SK-N-SH (cell line): ENCODE measurements around the gene CDX1.

Experiments
- EP300 ChIP-seq, 2 experiments: IDR thresholded peaks; 2 replicates each; pipeline versions ENCODE4 v1.4.0 to v1.6.1; 2012; ENCODE audit warnings: borderline replicate concordance in 1 of 2, low read depth in 1 of 2, low read length in 1 of 2
- FOXM1 ChIP-seq: IDR thresholded peaks from 2 replicates; pipeline ENCODE4 v1.4.0; 2012; ENCODE audit warnings: low read depth, mild to moderate bottlenecking
- JUND ChIP-seq: IDR thresholded peaks from 2 replicates; pipeline ENCODE4 v1.4.0; 2012
- MEF2A ChIP-seq: IDR thresholded peaks from 2 replicates; pipeline ENCODE4 v1.4.0; 2012; ENCODE audit warnings: low read depth, borderline replicate concordance
- MXI1 ChIP-seq: IDR thresholded peaks from 2 replicates; pipeline ENCODE4 v1.6.1; 2012; ENCODE audit warnings: mild to moderate bottlenecking, low read depth, low read length, improper control_type of control experiment
- RCOR1 ChIP-seq: fragments of 150-350 bp; IDR thresholded peaks from 2 replicates; pipeline ENCODE4 v1.6.1; 2017; ENCODE audit warnings: antibody characterized with exemption, low read length
- TF ChIP-seq, protein P1 (sequence below): fragments of 200-600 bp; sonication (generic); IDR thresholded peaks from 2 replicates; pipeline ENCODE4 v1.6.1; 2017; ENCODE audit warnings: antibody characterized with exemption, mild to moderate bottlenecking, moderate library complexity
- TF ChIP-seq, protein P2 (sequence below): fragments of 150-350 bp; IDR thresholded peaks from 2 replicates; pipeline ENCODE4 v1.6.1; 2017; ENCODE audit warnings: antibody characterized with exemption, low read length, low read depth, borderline replicate concordance
- TF ChIP-seq, protein P3 (sequence below): IDR thresholded peaks from 2 replicates; pipeline ENCODE4 v1.6.1; 2012; ENCODE audit warnings: mild to moderate bottlenecking, low read depth, low read length, moderate library complexity

DNA sequence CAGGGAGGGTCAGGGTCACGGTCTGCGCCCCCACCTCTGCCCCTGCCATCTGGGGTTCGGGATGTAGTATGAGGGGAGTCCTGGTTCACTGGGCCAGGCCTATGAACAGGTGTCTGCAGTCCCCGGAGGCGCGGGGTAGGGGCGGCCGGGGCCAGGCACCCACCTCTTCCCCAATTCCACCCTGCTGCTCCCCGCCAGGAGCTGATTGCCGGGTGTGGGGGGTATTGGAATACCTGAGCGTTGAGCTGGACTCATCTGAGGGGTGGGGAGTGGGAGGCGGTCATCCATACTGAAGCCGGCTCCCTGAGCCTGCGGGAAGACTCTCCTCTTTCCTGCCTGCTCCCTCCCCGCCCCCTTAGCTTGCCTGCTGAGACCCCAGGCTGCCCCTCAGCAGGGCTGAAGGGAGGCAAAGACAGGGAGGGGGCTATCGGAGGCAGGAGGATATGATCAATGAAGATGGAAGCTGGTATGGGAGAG, 24.0 kb downstream of the CDX1 start:
- TF ChIP-seq, protein P1, sequence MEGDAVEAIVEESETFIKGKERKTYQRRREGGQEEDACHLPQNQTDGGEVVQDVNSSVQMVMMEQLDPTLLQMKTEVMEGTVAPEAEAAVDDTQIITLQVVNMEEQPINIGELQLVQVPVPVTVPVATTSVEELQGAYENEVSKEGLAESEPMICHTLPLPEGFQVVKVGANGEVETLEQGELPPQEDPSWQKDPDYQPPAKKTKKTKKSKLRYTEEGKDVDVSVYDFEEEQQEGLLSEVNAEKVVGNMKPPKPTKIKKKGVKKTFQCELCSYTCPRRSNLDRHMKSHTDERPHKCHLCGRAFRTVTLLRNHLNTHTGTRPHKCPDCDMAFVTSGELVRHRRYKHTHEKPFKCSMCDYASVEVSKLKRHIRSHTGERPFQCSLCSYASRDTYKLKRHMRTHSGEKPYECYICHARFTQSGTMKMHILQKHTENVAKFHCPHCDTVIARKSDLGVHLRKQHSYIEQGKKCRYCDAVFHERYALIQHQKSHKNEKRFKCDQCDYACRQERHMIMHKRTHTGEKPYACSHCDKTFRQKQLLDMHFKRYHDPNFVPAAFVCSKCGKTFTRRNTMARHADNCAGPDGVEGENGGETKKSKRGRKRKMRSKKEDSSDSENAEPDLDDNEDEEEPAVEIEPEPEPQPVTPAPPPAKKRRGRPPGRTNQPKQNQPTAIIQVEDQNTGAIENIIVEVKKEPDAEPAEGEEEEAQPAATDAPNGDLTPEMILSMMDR: no peak
- TF ChIP-seq MEF2A (no peak), JUND (no peak), MXI1 (no peak), RCOR1 (no peak), EP300 (IDR thresholded peaks at IDR 0.05; ENCODE audit: borderline replicate concordance in 1 of 2, low read depth in 1 of 2, low read length in 1 of 2) (no peak), FOXM1 (no peak)
- TF ChIP-seq, protein P2, sequence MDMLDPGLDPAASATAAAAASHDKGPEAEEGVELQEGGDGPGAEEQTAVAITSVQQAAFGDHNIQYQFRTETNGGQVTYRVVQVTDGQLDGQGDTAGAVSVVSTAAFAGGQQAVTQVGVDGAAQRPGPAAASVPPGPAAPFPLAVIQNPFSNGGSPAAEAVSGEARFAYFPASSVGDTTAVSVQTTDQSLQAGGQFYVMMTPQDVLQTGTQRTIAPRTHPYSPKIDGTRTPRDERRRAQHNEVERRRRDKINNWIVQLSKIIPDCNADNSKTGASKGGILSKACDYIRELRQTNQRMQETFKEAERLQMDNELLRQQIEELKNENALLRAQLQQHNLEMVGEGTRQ: no peak
- TF ChIP-seq, protein P3, sequence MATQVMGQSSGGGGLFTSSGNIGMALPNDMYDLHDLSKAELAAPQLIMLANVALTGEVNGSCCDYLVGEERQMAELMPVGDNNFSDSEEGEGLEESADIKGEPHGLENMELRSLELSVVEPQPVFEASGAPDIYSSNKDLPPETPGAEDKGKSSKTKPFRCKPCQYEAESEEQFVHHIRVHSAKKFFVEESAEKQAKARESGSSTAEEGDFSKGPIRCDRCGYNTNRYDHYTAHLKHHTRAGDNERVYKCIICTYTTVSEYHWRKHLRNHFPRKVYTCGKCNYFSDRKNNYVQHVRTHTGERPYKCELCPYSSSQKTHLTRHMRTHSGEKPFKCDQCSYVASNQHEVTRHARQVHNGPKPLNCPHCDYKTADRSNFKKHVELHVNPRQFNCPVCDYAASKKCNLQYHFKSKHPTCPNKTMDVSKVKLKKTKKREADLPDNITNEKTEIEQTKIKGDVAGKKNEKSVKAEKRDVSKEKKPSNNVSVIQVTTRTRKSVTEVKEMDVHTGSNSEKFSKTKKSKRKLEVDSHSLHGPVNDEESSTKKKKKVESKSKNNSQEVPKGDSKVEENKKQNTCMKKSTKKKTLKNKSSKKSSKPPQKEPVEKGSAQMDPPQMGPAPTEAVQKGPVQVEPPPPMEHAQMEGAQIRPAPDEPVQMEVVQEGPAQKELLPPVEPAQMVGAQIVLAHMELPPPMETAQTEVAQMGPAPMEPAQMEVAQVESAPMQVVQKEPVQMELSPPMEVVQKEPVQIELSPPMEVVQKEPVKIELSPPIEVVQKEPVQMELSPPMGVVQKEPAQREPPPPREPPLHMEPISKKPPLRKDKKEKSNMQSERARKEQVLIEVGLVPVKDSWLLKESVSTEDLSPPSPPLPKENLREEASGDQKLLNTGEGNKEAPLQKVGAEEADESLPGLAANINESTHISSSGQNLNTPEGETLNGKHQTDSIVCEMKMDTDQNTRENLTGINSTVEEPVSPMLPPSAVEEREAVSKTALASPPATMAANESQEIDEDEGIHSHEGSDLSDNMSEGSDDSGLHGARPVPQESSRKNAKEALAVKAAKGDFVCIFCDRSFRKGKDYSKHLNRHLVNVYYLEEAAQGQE: no peak
